K562 treated with DMSO at 1 percent for 24 hours (cell line): Measurements from ENCODE around the gene IGFLR1. TPM values are rescaled to one million over a fixed set of nuclear protein-coding genes. Genes with fewer than 3 reads are reported as not detected.

ENCODE experiments used
- total RNA-seq: library from RNA; unstranded; fragments of 300-600 nt; gene quantifications from 2 replicates; pipeline ENCODE4 v1.2.3, GENCODE V29; 2022; ENCODE audit warnings: low read depth; ENCODE audit not compliant: insufficient read depth

IGFLR1 gene
- total RNA-seq, result 11.4 and 13.6 TPM in 2 replicates

GRCh38 chr19:35742121-35742724 lies at the start of gene IGFLR1:
TSS of gene IGFLR1 (minus strand) at chr19:35742452. CDS start at chr19:35741180, 1,272 bp downstream.

GRCh38 chr19:35775298-35776101 lies 33.2 kb upstream of the IGFLR1 start, which contains the start of gene ARHGAP33:
TSS of gene ARHGAP33 (plus strand) at chr19:35775564. CDS start at chr19:35775659, 95 bp downstream.

GRCh38 chr19:35757749-35758608 lies 15.7 kb upstream of the IGFLR1 start, which contains the start of gene PROSER3:
TSS of gene PROSER3 (plus strand) at chr19:35758176. CDS start at chr19:35758216, 40 bp downstream.

GRCh38 chr19:35756377-35757230 lies 14.4 kb upstream of the IGFLR1 start, which contains the start of gene HSPB6:
TSS of gene HSPB6 (minus strand) at chr19:35757029. CDS start at chr19:35757008, 21 bp downstream.

GRCh38 chr19:35748106-35749020 lies 6.1 kb upstream of the IGFLR1 start, which contains the start of gene LIN37:
TSS of gene LIN37 (plus strand) at chr19:35748576. CDS start at chr19:35748725, 149 bp downstream.

GRCh38 chr19:35745328-35746086 lies 3.3 kb upstream of the IGFLR1 start, which contains the start of the genes PSENEN and U2AF1L4:
TSS of gene PSENEN (plus strand) at chr19:35745651. CDS start at chr19:35745931, 280 bp downstream.
TSS of gene U2AF1L4 (minus strand) at chr19:35745418. CDS start at chr19:35745391, 27 bp downstream.

GRCh38 chr19:35717665-35718344 lies 24.4 kb downstream of the IGFLR1 start, which contains the start of gene KMT2B:
TSS of gene KMT2B (plus strand) at chr19:35718003. CDS start at chr19:35718019, 16 bp downstream.

GRCh38 chr19:35704218-35704617 lies 38.0 kb downstream of the IGFLR1 start, which contains the start of gene ZBTB32:
TSS of gene ZBTB32 (plus strand) at chr19:35704558. CDS start at chr19:35714627, 10,069 bp downstream.

Other genes starting within 250 kb of the IGFLR1 start
- gene DMKN, start 228.8 kb downstream of the IGFLR1 start, total RNA-seq, result not detected in 2 replicates
- gene SBSN, start 214.1 kb downstream of the IGFLR1 start, total RNA-seq, result not detected in 2 replicates
- gene GAPDHS, start 209.0 kb downstream of the IGFLR1 start, total RNA-seq, result not detected in 2 replicates
- 125 and 126 TPM in 2 replicates for gene TMEM147, start 196.8 kb downstream of the IGFLR1 start, total RNA-seq
- gene ATP4A, start 178.8 kb downstream of the IGFLR1 start, total RNA-seq, result not detected in 2 replicates
- gene PMIS2, start 156.3 kb downstream of the IGFLR1 start, total RNA-seq, result not detected in 2 replicates
- gene HAUS5, start 129.7 kb downstream of the IGFLR1 start, total RNA-seq, result 34.2 and 36.5 TPM in 2 replicates
- gene RBM42, start 113.4 kb downstream of the IGFLR1 start, total RNA-seq, result 282 and 289 TPM in 2 replicates
- 0.63 and 2.9 TPM in 2 replicates for gene ETV2, start 100.7 kb downstream of the IGFLR1 start, total RNA-seq
- 1,088 and 1,092 TPM in 2 replicates for gene COX6B1, start 94.1 kb downstream of the IGFLR1 start, total RNA-seq
- not detected in 2 replicates for gene UPK1A, start 75.9 kb downstream of the IGFLR1 start, total RNA-seq
- gene ZBTB32, start 37.9 kb downstream of the IGFLR1 start, total RNA-seq, result not detected in 2 replicates
- 29.9 and 30.6 TPM in 2 replicates for gene KMT2B, start 24.4 kb downstream of the IGFLR1 start, total RNA-seq
- gene U2AF1L4, start 3.0 kb upstream of the IGFLR1 start, total RNA-seq, result 5.4 and 6.3 TPM in 2 replicates
- 41.2 and 43.3 TPM in 2 replicates for gene PSENEN, start 3.2 kb upstream of the IGFLR1 start, total RNA-seq
- 22.5 and 26.8 TPM in 2 replicates for gene LIN37, start 6.1 kb upstream of the IGFLR1 start, total RNA-seq
- 1.5 TPM in 1 of 2 replicates, not detected in the other for gene HSPB6, start 14.6 kb upstream of the IGFLR1 start, total RNA-seq
- gene PROSER3, start 15.7 kb upstream of the IGFLR1 start, total RNA-seq, result 20.6 and 24.1 TPM in 2 replicates
- gene ARHGAP33, start 33.1 kb upstream of the IGFLR1 start, total RNA-seq, result 5.7 and 6.1 TPM in 2 replicates
- not detected in 2 replicates for gene PRODH2, start 70.4 kb upstream of the IGFLR1 start, total RNA-seq
- gene NPHS1, start 110.1 kb upstream of the IGFLR1 start, total RNA-seq, result 2.2 and 2.4 TPM in 2 replicates
- 0.24 TPM in 1 of 2 replicates, not detected in the other for gene KIRREL2, start 114.5 kb upstream of the IGFLR1 start, total RNA-seq
- 21.4 and 23.2 TPM in 2 replicates for gene APLP1, start 126.1 kb upstream of the IGFLR1 start, total RNA-seq
- 6.9 and 7.5 TPM in 2 replicates for gene NFKBID, start 158.1 kb upstream of the IGFLR1 start, total RNA-seq
- not detected in 2 replicates for gene HCST, start 160.1 kb upstream of the IGFLR1 start, total RNA-seq
- 24.5 and 26.3 TPM in 2 replicates for gene TYROBP, start 165.8 kb upstream of the IGFLR1 start, total RNA-seq
- 0.32 and 0.80 TPM in 2 replicates for gene LRFN3, start 193.9 kb upstream of the IGFLR1 start, total RNA-seq